ENCODE results near the gene CSMD2. TPM values are rescaled to one million over a fixed set of nuclear protein-coding genes. Genes with fewer than 3 reads are reported as not detected.

The CSMD2 gene
- polyA plus RNA-seq, 1 experiment = 2.3 TPM

DNA sequence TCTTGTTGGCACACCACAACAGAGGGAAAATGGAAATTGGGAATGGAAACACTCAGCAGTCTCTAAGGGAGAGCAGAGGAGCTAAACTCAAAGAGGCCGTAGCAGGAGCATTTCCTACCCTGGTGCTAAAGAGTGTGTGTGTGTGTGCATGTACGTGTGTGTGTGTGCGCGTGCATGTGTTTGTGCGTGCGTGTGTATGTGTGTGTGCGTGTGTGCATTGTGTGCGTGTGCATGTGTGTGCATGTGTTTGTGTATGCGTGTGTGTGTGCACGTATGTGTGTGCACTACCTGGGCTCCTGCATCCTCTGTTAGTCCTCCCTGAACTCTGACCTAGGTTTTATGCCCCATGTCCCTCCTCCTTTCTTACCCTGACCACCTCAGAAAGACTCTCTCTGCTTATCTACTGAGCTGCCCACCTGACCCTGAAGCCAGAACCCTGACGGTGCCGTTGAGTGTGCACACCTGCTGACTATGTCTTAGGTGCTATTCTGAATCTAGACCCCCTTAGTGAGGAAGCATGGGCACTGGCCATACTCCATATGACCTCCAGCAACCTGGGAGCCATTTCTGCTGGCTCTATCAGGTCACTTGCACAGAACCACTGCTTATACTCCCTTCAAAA, 458.3 kb downstream of the CSMD2 start:
- no peak overlapping the region for H3K4me3 ChIP-seq (ENCODE audit: low read depth, low read length)
- TF ChIP-seq, protein P1, sequence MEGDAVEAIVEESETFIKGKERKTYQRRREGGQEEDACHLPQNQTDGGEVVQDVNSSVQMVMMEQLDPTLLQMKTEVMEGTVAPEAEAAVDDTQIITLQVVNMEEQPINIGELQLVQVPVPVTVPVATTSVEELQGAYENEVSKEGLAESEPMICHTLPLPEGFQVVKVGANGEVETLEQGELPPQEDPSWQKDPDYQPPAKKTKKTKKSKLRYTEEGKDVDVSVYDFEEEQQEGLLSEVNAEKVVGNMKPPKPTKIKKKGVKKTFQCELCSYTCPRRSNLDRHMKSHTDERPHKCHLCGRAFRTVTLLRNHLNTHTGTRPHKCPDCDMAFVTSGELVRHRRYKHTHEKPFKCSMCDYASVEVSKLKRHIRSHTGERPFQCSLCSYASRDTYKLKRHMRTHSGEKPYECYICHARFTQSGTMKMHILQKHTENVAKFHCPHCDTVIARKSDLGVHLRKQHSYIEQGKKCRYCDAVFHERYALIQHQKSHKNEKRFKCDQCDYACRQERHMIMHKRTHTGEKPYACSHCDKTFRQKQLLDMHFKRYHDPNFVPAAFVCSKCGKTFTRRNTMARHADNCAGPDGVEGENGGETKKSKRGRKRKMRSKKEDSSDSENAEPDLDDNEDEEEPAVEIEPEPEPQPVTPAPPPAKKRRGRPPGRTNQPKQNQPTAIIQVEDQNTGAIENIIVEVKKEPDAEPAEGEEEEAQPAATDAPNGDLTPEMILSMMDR (IDR thresholded peaks at IDR 0.05; ENCODE audit: low read depth, low read length) = no peak
- ChIA-PET CTCF (no interaction called here), POLR2A (interaction anchor here (0.7 kb wide), 1 partner anchor 29 kb away, joined by 3 read pairs; no protein-coding TSS in a partner anchor)
- H3K27me3 ChIP-seq (ENCODE audit: control insufficient read depth, insufficient read depth, low read length) = no peaks in the 10 kb centered on the region
- H3K27ac ChIP-seq (ENCODE audit: low read depth, low read length) = no peak overlapping the region
- no peaks in the 10 kb centered on the region for H3K9me3 ChIP-seq (ENCODE audit: control insufficient read depth, insufficient read depth, low read length)
- no peak for DNase-seq (ENCODE audit: low read depth, low spot score)

DNA sequence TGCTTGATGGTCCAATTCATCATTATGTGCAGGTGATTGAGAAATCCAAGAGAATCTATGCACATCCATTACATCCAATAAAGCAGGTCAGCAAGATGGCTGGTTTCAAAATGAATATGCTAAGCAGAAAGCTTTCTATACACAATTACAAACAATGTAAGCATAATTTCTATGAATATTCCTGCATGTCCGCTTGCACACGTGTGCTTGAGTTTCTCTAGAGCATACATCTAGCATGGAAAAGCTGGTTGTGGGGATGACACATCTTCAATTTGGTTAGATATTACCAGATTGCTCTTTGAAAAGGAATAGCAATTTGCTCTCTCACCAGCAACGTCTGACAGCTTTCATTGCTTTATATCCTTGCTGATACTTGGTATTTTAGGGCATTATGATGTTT, 461.6 kb downstream of the CSMD2 start:
- ChIA-PET POLR2A (no interaction called here), CTCF (interaction anchor here (0.8 kb wide), 1 partner anchor 460 kb away, joined by 3 read pairs; no protein-coding TSS in a partner anchor)
- Histone ChIP-seq H3K9me3 (ENCODE audit: control insufficient read depth, insufficient read depth, low read length) (no peaks in the 10 kb centered on the region), H3K4me3 (ENCODE audit: low read depth, low read length) (no peak overlapping the region), H3K27me3 (ENCODE audit: control insufficient read depth, insufficient read depth, low read length) (no peaks in the 10 kb centered on the region), H3K27ac (ENCODE audit: low read depth, low read length) (no peak overlapping the region)
- TF ChIP-seq, protein P1 (IDR thresholded peaks at IDR 0.05; ENCODE audit: low read depth, low read length) = no peak
- DNase-seq (ENCODE audit: low read depth, low spot score) = no peak

DNA sequence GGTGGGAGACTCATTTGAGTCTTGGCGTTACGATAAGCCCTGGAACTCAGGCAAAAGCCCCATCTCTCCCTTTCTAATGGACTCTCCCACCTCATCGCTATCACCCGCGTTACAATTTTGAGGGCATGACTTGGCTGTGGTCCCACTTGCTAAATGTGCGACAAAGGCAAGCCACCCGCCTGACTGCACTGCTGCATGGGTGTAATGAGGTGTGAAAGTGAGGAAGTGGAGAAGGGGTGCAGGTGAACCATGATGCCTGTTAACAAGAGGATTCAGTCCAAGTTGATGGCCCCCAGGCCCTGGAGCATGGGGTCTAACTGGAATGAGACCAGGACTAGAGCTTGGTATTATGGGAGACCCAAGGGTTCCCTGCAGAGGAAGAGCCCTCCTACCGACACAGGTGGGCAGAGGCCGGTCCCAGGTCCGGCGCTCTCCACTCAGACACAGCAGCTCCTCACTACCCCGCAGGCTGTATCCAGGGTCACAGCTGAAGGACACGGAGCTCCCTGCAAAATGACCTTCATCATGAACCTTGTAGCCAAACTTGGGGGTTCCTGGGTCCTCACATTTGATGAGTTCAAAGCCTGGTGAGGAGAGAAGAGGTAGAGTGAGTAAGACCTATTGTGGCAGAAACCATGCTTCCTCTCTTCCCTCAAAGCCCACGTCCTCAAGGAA, 466.5 kb downstream of the CSMD2 start:
- no peaks in the 10 kb centered on the region for H3K27me3 ChIP-seq (ENCODE audit: control insufficient read depth, insufficient read depth, low read length)
- TF ChIP-seq, protein P1 (IDR thresholded peaks at IDR 0.05; ENCODE audit: low read depth, low read length) = no peak
- no peak for DNase-seq (ENCODE audit: low read depth, low spot score)
- H3K27ac ChIP-seq (ENCODE audit: low read depth, low read length) = no peak overlapping the region
- no peak overlapping the region for H3K4me3 ChIP-seq (ENCODE audit: low read depth, low read length)
- ChIA-PET POLR2A (no interaction called here), CTCF (no interaction called here)
- no peaks in the 10 kb centered on the region for H3K9me3 ChIP-seq (ENCODE audit: control insufficient read depth, insufficient read depth, low read length)

DNA sequence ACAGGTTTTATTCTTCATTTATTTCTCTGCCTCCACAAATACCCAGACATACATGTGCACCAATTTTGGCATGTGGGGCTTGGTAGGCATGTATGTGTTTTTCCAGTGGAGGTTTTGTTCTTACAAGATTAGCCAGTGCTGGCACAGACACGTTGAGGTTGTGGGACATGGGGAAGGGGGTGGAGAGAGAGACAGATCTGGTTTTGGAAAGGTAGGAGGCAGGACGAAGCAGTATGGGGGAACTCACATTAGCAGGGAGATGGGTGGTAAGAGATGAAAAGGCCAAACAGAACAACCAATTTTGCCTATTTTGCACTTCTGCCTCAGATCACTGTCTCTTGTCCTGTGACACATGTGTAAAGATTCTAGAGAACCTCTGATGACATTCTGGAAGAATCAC, 467.2 kb downstream of the CSMD2 start:
- TF ChIP-seq, protein P1 (IDR thresholded peaks at IDR 0.05; ENCODE audit: low read depth, low read length) = no peak
- ChIA-PET CTCF (no interaction called here), POLR2A (no interaction called here)
- Histone ChIP-seq H3K27me3 (ENCODE audit: control insufficient read depth, insufficient read depth, low read length) (no peaks in the 10 kb centered on the region), H3K27ac (ENCODE audit: low read depth, low read length) (no peak overlapping the region), H3K9me3 (ENCODE audit: control insufficient read depth, insufficient read depth, low read length) (no peaks in the 10 kb centered on the region), H3K4me3 (ENCODE audit: low read depth, low read length) (no peak overlapping the region)
- DNase-seq (ENCODE audit: low read depth, low spot score) = no peak

DNA sequence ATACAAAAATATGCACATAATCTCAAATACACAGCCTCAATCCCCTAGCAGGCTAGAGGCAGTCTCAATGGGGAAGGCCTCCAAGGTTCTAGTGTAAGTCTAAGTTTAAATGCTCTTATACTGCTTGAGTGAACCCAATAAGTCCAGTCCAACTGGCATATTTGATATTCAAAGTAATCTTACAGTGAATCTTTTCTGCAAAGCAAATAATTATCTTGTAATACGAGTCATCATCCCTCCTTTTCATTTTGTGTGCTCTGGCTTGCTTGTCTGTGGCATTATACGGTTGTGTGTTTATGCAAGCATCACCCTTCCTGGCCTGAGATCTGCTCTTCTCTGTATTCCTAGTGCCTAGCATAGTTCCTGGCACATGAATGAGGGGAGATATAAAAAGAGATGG, 468.1 kb downstream of the CSMD2 start:
- H3K4me3 ChIP-seq (ENCODE audit: low read depth, low read length) = no peak overlapping the region
- CTCF ChIA-PET = no interaction called here
- H3K27me3 ChIP-seq (ENCODE audit: control insufficient read depth, insufficient read depth, low read length) = no peaks in the 10 kb centered on the region
- no peak for DNase-seq (ENCODE audit: low read depth, low spot score)
- no peak overlapping the region for H3K27ac ChIP-seq (ENCODE audit: low read depth, low read length)
- TF ChIP-seq, protein P1 (IDR thresholded peaks at IDR 0.05; ENCODE audit: low read depth, low read length) = no peak
- POLR2A ChIA-PET = no interaction called here
- H3K9me3 ChIP-seq (ENCODE audit: control insufficient read depth, insufficient read depth, low read length) = no peaks in the 10 kb centered on the region
